ENCODE results near the gene JAZF1.

DNA sequence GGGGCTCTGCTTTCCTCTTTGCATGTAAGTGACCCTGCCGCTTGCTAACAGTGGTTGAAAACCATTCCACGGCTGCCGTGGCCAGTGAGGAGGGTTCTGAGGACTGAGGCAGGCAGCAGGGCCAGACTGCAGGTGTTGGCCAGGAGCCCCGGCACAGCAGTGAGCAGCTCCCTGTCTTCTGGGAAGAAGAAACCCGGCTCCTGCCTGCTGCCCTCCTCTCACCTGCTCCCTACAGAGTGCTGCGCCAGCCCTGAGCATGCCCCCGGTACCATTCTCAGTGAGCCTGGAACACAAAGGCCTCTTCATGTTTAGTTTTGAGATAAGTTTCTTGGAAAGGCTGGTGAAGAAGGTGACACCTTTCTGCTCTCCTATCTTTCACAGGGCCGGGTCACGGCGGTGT lies 240.7 kb downstream of the JAZF1 start:
- TF ChIP-seq, protein P1, sequence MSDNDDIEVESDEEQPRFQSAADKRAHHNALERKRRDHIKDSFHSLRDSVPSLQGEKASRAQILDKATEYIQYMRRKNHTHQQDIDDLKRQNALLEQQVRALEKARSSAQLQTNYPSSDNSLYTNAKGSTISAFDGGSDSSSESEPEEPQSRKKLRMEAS (IDR thresholded peaks at IDR 0.05; ENCODE audit: low read depth, low read length) = no peak
- TF ChIP-seq POLR2A (IDR thresholded peaks at IDR 0.05; ENCODE audit: low read depth, low read length) (no peak), EP300 (IDR thresholded peaks at IDR 0.05; ENCODE audit: borderline replicate concordance in 1 of 2, control insufficient read depth in 1 of 2, low read depth in 2 of 2, low read length in 2 of 2) (no peak)
